BE2C (cell line): Measurements from ENCODE around the gene PICK1. TPM values are rescaled to one million over a fixed set of nuclear protein-coding genes. Genes with fewer than 3 reads are reported as not detected.

Source experiments
- DNase-seq: peaks from one replicate; pipeline ENCODE4 v3.0.0-alpha.2; 2020
- H3K27me3 ChIP-seq: fragments of 250-450 bp; sonication (Bioruptor Pico); 2 replicates; pipeline ENCODE4 v1.5.1; 2020; ENCODE audit warnings: mild to moderate bottlenecking
- H3K36me3 ChIP-seq: fragments of 250-450 bp; sonication (Bioruptor Pico); 2 replicates; pipeline ENCODE4 v1.5.1; 2020; ENCODE audit warnings: mild to moderate bottlenecking
- H3K4me1 ChIP-seq: fragments of 250-450 bp; sonication (Bioruptor Pico); 2 replicates; pipeline ENCODE4 v1.5.1; 2020
- H3K4me3 ChIP-seq: 2 replicates; pipeline ENCODE4 v1.5.1; 2011; ENCODE audit warnings: low read depth, low read length
- H3K9me3 ChIP-seq: fragments of 250-450 bp; sonication (Bioruptor Pico); 2 replicates; pipeline ENCODE4 v1.5.1; 2020
- CTCF ChIP-seq: IDR thresholded peaks from 2 replicates; pipeline ENCODE4 v1.5.1; 2012; ENCODE audit warnings: mild to moderate bottlenecking, low read depth, low read length
- polyA plus RNA-seq: library from polyadenylated mRNA; unstranded; fragments of >200 nt; gene quantifications from one replicate; pipeline ENCODE4 v1.2.1, GENCODE V29; 2012; ENCODE audit warnings: low read depth, missing spikeins; ENCODE audit not compliant: insufficient read length, insufficient read depth

The PICK1 gene
- polyA plus RNA-seq: 32.7 TPM

DNA sequence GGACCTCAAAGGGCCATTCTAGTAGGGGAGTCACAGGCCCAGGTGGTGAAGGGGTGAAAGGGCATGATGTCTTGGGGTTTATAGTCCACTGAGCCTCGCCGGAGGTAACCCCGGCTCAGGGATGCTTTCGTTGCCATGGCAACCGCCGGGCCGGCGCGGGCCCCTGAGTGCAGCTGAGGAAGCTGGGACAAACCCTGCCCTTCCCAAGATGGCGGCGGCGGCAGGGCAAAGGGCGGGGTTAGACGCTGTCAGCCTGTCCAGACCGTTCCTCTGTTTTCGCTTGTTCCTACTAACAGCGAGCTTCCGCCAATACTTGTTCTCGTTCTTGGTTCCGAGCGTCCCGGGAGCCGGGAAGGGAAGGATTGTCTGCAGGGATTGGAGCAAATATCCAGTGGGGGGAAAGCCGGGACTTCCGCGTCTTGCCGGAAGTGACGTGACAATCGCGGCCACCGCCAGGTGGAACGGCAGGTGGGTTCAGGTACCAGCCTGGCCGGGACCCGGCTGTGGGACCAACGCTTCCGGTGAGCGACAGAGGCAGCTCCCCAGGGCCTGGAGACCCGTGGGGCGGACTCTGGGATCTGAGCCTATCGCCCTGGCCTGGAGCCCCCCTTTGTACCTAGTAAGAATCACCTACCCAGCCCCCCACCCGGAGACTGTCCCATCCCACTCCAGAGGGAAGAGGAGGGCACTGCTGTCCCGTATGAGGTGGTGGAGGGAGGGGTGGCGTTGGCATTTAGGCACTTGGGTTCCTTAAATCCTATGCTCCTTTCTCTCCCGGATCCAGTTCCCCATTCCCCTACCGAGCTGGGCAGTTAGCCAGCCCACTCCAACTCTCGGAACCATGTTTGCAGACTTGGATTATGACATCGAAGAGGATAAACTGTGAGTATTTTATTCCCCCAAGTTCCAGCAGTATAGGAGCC lies at the start of gene PICK1:
PICK1 (plus strand) TSS at position 436 of the 923 bp plus-strand sequence; CDS start at position 842, 406 bp downstream.
- H3K27me3 ChIP-seq: no peaks in the 10 kb centered on the region
- H3K9me3 ChIP-seq: no peaks in the 10 kb centered on the region
- peak; percentile 90 for DNase-seq
- H3K36me3 ChIP-seq: no peaks in the 10 kb centered on the region
- peak within 1 kb of the TSS; percentile 84 for H3K4me3 ChIP-seq
- H3K4me1 ChIP-seq: no peaks in the 10 kb centered on the region; the same call in 1 of the 2 replicates
- TF ChIP-seq CTCF: 0 out of 2 replicates have a peak, but pooled peaks have one; percentile 4

GRCh38 chr22:38009000-38009806 lies 48.0 kb upstream of the PICK1 start:
- TF ChIP-seq CTCF: no peak
- Histone ChIP-seq H3K4me1 (peaks cover 7% of the 10 kb centered on the region), H3K36me3 (no peaks in the 10 kb centered on the region), H3K9me3 (no peaks in the 10 kb centered on the region), H3K4me3 (no peak overlapping the region), H3K27me3 (no peaks in the 10 kb centered on the region)
- DNase-seq: no peak

DNA sequence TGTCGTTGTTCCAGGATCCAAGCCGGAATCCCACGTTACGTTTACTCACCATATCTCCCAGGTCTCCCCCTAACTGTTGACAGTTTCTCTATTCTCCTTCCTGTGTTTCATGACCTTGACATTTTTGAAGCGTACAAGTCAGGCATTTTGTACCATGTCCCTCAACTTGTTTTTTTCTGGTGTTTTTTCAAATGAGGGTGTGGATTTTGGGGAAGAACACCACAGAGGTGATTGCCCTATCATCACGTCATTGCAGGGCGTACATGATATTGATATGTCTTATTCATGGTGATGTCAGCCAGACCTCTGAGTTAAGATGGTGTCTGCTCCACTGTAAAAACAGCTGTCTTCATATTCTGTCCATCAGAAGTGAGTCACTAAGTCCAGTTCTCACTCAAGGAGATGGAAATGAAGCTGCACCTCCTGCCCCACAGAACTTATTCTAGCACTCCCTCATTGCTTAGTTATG lies 44.6 kb upstream of the PICK1 start:
- TF ChIP-seq CTCF: no peak
- no peaks in the 10 kb centered on the region for H3K27me3 ChIP-seq
- DNase-seq: no peak
- H3K4me1 ChIP-seq: peaks cover 13% of the 10 kb centered on the region
- H3K4me3 ChIP-seq: no peak overlapping the region
- no peaks in the 10 kb centered on the region for H3K36me3 ChIP-seq
- H3K9me3 ChIP-seq: no peaks in the 10 kb centered on the region

GRCh38 chr22:38014083-38014482 lies 43.1 kb upstream of the PICK1 start:
- DNase-seq: no peak
- Histone ChIP-seq H3K36me3 (no peaks in the 10 kb centered on the region), H3K27me3 (no peaks in the 10 kb centered on the region), H3K4me3 (no peak overlapping the region), H3K9me3 (no peaks in the 10 kb centered on the region), H3K4me1 (peaks cover 13% of the 10 kb centered on the region)
- TF ChIP-seq CTCF: no peak

- TF ChIP-seq CTCF: no peak
- Histone ChIP-seq H3K27me3 (no peaks in the 10 kb centered on the region), H3K4me1 (peaks cover 7% of the 10 kb centered on the region), H3K4me3 (no peak overlapping the region), H3K36me3 (no peaks in the 10 kb centered on the region), H3K9me3 (no peaks in the 10 kb centered on the region)
- no peak for DNase-seq
Observed at GRCh38 chr22:38016182-38017151, 40.7 kb upstream of the PICK1 start.
